GM18861 (cell line): ENCODE results near the gene DDX42.
"Not testable (repeated sequence)": the region's sequence is repeated elsewhere in the genome, so short reads cannot be mapped to it uniquely, and the experiment has no call there.

Experiments
- ATAC-seq: cut with Tn5 transposase; IDR thresholded peaks from one replicate; pipeline ENCODE4 v1.9.1; 2021; ENCODE audit not compliant: unreplicated experiment

DDX42 gene

DNA sequence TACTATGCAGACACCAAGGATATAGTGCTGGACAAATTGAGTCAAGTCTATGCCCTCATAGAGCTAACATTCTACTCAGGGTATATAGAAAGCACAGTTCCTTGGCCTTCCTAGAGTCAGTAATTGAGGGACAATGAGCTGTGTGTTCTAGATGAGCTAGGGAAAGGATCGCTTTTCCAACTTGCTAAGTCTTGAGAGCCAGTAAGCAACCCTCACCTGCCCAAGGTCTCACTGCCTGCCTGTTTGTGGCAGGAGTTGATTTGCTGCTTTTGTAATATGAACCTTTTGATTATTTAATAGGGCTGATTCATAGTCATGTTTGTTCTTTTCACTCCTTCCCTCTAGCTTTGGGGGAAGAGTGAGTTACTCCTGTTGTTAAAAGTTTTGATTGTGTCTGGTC lies 6.5 kb downstream of the DDX42 start:
- ATAC-seq: no peak

DNA sequence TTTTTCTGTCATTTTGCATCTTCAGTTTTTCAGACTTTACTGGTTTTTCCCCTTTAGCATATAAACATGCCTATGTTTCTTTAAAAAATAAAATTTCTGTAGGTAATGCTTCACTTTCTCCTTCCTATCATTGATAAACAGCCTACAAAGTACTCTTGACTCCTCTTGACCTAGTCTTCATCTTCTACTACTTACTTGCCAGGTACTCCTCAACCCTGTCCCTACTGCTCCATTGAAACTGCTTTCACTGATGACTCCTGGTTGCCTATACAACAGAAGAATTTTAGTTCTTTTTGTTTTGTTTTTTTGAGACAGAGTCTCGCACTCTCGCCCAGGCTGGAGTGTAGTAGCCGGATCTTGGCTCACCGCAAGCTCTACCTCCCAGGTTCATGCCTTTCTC lies 7.0 kb downstream of the DDX42 start:
- no peak for ATAC-seq

DNA sequence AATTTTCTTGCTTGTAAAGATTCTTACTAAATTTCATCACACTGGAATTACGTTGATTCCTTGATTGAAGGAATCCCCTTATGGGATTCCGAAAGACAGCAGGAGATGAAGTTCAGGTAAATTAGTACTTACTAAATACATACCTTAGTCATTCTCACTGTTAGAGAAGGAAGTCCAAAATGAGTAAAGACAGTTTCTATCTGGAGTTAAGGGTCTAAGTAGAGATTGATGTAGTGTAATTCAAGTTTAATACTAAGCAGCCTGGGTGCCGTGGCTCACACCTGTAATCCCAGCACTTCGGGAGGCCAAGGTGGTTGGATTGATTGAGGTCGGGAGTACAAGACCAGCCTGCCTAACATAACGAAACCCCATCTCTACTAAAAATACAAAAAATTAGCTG lies 9.6 kb downstream of the DDX42 start:
- no peak for ATAC-seq

DNA sequence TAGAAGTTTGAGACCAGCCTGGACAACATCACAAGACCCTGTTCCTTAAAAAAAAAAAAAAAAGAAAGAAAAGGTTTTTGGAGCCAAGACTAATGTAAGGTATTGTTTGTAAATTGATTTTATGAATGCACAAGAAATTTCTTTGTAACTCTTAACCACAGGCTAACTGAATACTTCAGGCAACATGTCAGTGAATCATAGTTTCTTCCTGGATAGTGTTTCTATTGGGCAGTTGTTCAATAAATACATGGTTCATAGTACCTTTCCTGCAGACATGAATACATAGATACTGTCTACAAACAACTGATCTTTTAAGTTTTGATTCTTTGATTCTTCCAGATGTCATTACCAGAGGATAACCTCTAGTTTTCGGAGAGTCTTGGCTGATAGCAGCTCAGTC lies 11.6 kb downstream of the DDX42 start:
- no peak for ATAC-seq

DNA sequence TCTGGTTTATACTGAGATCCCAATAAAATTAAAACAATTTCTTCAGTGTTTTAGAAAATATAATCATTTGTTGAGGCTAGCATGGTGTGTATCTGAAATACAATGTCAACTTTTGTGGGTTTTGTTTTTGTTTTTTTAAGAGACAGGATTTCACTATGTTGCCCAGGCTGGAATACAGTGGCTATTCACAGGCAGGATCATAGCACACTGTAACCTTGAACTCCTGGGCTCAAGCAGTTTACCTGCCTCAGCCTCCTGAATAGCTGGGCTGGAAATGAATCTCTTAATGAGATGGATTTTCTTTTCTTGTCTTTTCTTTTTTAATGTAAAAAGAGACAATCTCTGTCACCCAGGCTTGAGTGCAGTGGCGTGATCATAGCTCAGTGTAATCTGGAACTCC lies 12.1 kb downstream of the DDX42 start:
- no peak for ATAC-seq

DNA sequence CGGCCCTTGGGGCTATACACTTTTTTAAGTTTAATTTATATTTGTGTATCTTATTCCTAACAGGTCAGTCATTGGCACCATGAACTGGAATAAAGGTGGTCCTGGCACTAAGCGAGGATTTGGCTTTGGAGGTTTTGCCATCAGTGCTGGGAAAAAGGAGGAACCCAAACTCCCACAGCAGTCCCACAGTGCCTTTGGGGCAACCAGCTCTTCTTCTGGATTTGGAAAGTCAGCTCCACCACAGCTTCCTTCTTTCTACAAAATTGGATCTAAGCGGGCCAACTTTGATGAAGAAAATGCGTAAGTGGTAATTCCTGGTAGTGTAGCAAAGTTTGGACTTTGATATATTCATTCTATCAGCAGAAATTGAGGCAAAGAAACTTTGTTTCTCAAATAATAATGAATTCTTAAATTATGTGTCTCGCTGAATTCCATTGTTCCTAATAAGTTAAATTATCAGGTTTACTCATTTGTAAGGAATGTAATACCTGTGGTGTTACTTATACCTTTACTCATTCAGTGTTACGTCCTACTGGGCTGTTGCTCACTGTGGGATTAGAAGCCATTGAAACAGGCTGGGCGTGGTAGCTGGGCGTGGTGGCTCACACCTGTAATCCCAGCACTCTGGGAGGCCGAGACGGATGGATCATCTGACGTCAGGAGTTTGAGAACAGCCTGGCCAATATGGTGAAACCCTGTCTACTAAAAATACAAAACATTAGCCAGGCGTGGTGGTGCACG lies 13.2 kb downstream of the DDX42 start:
- ATAC-seq: no peak

DNA sequence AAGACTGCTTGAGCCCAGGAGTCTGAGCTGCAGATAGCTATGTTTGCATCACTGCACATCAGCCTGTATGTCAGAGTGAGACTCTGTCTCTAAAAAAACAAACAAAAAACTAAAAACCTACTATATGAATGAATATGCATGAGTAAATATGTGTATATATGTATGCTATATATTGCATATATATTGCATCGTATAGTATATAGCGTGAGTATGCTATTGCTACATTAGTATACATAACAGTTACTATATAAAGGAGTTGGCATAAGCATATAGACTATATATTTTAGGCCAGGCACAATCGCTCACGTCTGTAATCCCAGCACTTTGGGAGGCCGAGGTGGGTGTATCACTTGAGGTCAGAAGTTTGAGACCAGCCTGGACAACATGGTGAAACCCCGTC lies 16.1 kb downstream of the DDX42 start:
- no peak for ATAC-seq

DNA sequence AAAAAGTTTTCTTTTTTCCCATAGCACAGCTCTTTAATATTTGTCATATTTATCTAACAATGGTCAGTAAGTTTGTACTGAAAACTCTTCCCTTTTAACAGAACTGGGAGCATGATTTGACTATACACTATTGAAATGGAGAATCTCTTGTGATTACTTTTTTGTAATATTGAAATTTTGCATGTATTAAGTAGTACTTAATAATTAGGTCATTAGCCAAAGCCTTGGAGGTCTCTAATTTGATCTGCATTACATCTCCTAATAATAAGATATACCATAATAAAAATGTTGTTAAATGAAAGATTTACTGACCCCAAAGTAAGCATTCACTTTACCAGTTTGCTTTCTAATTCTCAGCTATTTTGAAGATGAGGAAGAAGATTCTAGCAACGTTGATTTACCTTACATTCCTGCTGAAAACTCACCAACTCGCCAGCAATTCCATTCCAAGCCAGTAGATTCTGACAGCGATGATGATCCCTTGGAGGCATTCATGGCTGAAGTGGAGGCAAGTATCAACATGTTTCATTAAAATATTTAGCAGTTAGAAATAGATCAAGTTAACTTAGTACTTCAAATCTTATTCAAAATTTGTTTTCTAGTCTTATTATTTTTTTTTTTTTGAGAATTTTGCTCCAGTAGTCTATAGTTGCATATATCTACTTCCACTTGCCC lies 18.2 kb downstream of the DDX42 start:
- ATAC-seq: no peak

DNA sequence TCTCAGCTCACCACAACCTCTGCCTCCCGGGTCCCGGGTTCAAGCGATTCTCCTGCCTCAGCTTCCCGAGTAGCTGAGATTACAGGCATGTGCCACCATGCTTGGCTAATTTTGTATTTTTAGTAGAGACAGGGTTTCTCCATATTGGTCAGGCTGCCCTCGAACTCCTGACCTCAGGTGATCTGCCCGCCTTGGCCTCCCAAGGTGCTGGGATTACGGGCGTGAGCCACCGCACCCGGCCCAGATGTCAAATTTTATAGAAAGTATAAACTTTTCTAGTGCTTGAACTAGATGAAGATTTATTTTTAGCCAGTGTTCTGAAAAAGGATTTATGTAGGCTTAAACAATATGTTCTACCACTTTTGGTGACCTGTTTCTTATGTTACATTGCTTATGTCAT lies 22.4 kb downstream of the DDX42 start:
- ATAC-seq: not testable (repeated sequence)

DNA sequence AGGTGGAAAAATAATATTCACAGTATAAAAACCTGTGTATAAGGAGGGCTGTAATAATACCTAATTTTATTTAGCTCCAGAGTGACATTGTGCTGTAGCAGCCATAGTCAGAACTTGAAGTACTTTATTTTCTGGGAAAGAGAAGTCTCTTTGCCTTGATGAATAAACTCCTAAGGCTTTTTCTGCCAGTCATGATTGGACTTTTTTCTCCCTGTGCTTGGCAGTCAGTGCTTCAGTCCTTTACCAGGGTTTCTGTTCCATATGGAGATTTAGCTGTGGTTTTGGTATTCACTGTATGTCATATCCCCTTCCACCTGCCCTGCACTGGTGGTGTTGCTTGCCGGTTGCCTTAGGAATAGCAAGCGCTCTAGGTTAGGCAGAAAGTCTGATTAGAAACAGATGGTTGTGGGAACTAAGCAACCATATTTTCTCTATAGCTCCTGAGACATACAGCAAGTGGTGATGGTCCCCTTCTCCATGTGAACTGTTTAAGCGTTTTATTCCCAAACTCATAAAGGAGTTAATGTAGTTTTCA lies 24.7 kb downstream of the DDX42 start:
- no peak for ATAC-seq

DNA sequence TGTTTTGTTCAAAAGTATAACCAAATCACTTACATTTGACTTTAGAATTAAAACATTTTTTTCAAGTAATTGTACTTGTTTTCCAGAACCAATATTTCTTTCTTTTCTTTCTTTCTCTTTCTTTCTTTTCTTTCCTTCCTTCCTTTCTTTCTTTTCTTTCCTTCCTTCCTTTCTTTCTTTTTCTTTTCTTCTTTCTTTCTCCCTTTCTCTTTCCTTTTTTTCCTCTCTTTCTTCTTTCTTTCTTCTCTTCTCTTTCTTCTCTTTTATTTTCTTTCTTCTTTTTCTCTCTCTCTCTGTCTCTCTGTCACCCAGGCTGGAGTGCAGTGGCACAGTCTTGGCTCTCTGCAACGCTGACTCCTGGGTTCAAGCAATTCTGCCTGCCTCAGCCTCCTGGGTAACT lies 26.8 kb downstream of the DDX42 start:
- ATAC-seq: no peak

DNA sequence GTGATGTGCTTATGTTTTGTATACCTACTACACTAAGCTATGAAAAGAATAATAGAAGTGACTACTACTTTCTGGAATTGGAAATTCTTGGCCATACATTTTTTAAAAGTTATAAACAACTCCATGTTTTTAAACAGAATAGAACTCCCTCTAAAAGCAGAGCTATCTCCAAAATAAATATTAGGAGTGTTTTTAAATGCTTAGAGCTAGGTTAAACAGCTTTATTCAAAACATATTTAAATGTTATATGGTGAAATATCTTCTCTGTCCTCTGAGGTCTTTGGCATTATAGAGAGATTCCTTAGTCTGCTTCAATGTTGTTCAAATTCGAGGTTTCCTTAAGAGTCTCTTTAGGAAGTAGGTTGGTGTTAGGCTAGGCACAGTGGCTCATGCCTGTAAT lies 30.4 kb downstream of the DDX42 start:
- no peak for ATAC-seq

DNA sequence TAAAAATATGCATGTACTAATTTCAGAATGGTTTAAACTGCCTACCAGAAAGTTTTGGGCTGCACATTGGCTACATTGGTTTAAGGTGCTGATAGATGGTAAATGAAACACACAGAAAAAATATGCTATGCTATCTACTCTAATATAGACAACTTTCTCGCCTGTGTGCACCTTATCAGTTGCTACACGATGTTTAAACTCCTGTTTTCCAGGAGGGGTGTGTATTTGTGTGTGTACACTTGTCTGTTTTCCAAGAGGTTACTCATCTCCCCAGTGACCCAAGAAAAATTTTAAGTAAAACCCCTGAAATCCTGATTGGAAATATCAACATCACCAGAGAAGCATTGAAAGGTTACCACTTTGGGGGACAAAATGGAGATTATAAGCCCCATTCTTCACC lies 31.6 kb downstream of the DDX42 start:
- no peak for ATAC-seq

DNA sequence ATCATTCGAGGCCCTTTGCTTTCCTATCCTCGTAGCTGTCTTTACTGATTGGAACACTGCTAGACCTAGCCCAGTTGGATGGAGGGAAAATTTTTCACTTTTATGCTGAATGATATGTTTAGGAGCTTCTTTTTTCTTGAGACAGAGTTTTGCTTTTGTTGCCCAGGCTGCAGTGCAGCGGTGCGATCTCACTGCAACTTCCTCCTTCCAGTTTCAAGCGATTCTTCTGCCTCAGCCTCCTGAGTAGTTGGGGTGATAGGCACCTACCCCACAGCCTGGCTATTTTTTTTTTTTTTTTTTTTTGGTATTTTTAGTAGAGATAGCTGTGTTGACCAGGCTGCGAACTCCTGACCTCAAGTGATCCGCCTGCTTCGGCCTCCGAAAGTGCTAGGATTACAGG lies 36.0 kb downstream of the DDX42 start:
- no peak for ATAC-seq

DNA sequence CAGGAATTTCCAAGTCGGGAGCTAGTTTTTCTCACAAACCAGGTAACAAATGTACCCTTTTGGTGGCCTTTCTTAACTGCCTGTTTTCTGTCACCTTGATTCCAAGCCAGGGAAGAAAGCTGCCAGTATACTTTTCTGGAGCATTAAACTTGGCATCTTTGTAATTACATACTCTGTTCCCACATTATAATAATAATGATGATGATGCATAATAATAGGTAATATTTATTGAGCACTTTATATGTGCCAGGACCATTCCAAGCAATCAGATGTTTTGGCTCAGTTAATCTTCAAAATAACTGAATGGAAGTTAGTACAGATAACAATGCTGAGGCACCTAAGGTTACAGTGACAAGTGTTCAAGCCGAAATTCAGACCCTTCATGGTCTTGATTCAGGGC lies 42.2 kb downstream of the DDX42 start:
- ATAC-seq: no peak

DNA sequence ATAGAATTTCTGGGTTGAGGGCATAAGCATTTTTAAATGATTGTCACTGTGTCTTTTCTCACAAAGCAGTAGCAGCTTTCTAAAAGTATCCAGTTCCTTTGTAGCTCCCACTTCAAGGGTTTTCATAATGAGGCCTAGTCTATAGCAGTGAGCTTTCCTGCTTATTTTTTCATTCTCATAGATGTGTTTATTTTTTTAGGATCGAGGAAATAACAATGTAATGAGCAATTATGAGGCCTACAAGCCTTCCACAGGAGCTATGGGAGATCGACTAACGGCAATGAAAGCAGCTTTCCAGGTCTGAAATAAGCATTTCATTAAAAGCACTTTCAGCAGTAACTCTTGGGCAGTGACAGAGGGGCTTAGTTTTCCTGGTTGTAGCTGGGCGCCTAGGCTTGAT lies 42.7 kb downstream of the DDX42 start:
- no peak for ATAC-seq

DNA sequence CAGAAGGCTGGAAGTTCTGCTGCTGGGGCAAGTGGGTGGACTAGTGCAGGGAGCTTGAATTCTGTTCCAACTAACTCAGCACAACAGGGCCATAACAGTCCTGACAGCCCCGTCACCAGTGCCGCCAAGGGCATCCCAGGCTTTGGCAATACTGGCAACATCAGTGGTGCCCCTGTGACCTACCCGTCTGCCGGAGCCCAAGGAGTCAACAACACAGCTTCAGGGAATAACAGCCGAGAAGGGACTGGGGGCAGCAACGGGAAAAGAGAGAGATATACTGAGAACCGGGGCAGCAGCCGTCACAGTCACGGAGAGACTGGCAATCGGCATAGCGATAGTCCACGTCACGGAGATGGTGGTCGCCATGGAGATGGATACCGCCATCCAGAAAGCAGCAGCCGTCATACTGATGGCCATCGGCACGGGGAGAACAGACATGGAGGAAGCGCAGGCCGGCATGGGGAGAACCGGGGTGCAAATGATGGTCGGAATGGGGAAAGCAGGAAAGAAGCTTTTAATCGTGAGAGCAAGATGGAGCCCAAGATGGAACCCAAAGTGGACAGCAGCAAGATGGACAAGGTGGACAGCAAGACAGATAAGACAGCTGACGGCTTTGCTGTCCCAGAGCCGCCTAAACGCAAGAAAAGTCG lies 43.9 kb downstream of the DDX42 start:
- ATAC-seq: no peak

DNA sequence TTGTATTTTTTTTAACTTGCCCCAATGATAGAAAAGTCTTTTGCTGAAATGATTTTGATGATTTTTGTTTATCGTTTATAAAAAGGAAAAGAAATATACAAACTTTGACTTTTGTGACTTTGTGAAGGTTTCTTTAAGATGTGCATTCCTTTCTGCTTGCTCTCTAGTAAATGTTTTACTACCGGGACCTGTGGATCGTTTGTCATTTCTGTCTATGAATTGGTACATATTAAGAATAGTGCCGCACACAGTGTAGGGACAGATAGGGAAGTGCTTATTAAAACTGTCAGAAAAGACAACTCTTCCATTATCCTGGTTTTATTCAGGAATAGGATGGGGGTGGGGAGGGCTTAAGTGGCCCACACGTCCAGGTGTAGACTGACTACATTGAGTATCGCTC lies 45.2 kb downstream of the DDX42 start:
- no peak for ATAC-seq

DNA sequence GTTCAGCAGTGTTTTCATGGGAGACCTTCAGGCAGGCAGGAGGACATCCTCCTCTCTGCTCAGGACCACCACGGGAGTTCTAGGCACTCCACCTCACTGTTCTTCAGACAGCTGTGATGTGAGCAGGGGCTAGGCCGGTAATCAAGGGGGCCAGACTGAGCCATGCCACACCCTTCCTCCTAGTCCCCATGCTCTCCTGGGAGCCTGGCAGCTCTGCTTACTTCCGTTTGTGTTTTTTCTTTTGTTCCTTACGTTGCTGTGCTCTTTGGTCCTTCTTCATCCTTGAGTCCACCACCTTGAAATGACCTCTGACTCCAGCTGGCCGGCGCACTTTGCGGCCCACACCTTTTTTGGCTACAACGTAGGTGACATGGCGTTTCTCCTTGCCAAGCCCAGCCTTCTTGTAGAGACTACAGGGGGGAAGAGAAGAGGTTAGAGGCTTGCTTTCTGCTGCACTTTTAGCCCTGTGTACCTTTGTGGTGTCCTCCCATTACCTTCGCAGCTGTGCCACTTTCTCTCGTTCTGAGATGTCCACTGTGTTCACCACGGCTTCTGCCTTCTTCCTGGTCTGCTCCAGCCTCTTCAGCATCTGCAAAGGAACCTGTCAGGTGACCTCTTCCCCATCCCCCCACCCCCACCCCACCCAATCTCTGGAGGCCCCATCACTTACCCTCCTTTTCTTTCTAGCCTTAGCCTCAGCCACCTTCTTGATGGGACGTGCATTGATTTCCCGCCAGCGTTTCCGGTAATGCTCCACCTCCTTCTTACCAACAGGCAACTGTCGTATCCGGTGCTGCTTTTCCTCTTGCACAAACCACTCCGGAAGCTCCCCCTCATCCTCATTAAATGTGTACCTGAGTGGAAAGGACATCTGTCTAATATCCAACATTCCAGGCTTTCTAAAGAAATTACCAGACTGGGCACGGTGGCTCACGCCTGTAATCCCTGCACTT lies 45.9 kb downstream of the DDX42 start:
- no peak for ATAC-seq

DNA sequence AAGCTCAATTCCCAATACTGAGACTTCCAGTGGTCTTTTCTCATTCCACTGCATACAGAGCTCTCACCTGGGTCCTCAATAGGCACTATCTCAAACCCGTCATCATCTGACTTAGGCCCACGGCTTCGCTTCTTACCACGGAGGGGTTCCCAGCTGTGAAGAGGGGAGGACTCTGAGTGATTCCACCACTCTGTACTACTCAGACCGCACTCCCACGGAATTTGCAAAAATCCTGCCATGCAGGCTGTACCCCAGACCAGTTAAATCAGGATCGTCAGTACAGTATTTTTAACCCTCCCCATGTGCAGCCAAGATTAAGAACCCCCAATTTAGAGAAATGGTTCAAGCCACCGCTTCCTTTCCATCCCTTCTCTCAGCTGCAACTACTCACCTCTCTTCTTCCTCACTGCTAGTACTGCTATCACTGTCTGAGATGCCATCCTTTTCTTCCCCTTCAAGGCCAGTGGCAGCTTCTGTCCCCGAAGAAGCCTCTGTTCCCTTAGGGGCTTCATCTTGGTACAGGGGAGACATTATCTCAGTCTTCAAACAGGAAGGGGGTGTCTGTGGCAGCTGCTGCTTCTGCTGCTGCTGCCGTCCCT lies 47.1 kb downstream of the DDX42 start:
- ATAC-seq: no peak

DNA sequence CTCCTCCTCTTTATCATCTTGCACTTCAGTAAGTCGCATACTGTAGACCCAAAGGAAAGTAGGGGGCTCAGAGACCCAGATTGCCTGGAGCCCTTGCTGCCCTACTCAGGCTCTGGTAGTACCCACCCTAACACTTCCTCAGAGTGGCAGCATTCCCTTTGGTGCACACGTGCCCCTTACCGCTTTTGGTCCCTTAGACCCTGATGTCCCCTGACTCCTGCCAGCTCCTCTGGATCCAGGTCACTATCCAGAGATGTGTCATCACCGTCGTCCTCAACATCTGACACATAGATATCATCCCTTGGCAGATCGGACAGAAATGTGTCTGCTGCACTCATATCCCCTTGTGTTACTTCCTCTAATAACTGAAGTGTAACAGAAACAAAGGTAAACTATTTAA lies 47.8 kb downstream of the DDX42 start:
- ATAC-seq: no peak
